ENCODE measurements around the gene CORO2A. TPM values are rescaled to one million over a fixed set of nuclear protein-coding genes. Genes with fewer than 3 reads are reported as not detected.
A peak's percentile ranks its signal among the peaks of the same experiment; 100 is the strongest.

The CORO2A gene
- total RNA-seq, 1 donor from 2014 or later: 17.4 TPM

GRCh38 chr9:98105006-98105405, 87.4 kb downstream of the CORO2A start:
- intact Hi-C loops (cut with DNase I): no loop called here
- Histone ChIP-seq H3K27me3 (no peaks in the 10 kb centered on the region), H3K27ac (no peak overlapping the region), H3K36me3 (no peaks in the 10 kb centered on the region), H3K4me1 (no peaks in the 10 kb centered on the region), H3K9me3 (no peaks in the 10 kb centered on the region), H3K4me3 (no peak overlapping the region)
- TF ChIP-seq, protein P1, sequence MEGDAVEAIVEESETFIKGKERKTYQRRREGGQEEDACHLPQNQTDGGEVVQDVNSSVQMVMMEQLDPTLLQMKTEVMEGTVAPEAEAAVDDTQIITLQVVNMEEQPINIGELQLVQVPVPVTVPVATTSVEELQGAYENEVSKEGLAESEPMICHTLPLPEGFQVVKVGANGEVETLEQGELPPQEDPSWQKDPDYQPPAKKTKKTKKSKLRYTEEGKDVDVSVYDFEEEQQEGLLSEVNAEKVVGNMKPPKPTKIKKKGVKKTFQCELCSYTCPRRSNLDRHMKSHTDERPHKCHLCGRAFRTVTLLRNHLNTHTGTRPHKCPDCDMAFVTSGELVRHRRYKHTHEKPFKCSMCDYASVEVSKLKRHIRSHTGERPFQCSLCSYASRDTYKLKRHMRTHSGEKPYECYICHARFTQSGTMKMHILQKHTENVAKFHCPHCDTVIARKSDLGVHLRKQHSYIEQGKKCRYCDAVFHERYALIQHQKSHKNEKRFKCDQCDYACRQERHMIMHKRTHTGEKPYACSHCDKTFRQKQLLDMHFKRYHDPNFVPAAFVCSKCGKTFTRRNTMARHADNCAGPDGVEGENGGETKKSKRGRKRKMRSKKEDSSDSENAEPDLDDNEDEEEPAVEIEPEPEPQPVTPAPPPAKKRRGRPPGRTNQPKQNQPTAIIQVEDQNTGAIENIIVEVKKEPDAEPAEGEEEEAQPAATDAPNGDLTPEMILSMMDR (IDR thresholded peaks at IDR 0.05): no peak
- no peak for TF ChIP-seq POLR2A (IDR thresholded peaks at IDR 0.05)
- no peak for TF ChIP-seq POLR2AphosphoS5 (IDR thresholded peaks at IDR 0.05; ENCODE audit: insufficient read depth in 1 of 2, low read depth in 1 of 2)
- no peak for DNase-seq (ENCODE audit: extremely low spot score in 2 of 2)

GRCh38 chr9:98104445-98104881, 88.0 kb downstream of the CORO2A start:
- Histone ChIP-seq H3K27me3 (no peaks in the 10 kb centered on the region), H3K36me3 (no peaks in the 10 kb centered on the region), H3K4me1 (no peaks in the 10 kb centered on the region), H3K27ac (no peak overlapping the region), H3K4me3 (no peak overlapping the region), H3K9me3 (no peaks in the 10 kb centered on the region)
- DNase-seq (ENCODE audit: extremely low spot score in 2 of 2): no peak
- TF ChIP-seq POLR2AphosphoS5 (IDR thresholded peaks at IDR 0.05; ENCODE audit: insufficient read depth in 1 of 2, low read depth in 1 of 2) (no peak), POLR2A (IDR thresholded peaks at IDR 0.05) (no peak)
- intact Hi-C loops (cut with DNase I): no loop called here

GRCh38 chr9:98101868-98102273, 90.6 kb downstream of the CORO2A start:
- no peaks in the 10 kb centered on the region for H3K27me3 ChIP-seq
- no peaks in the 10 kb centered on the region for H3K4me1 ChIP-seq
- H3K4me3 ChIP-seq: no peak overlapping the region
- TF ChIP-seq, protein P1 (IDR thresholded peaks at IDR 0.05): no peak
- TF ChIP-seq POLR2AphosphoS5 (IDR thresholded peaks at IDR 0.05; ENCODE audit: insufficient read depth in 1 of 2, low read depth in 1 of 2): peak in 1 of 2 donors; percentile 34
- TF ChIP-seq POLR2A (IDR thresholded peaks at IDR 0.05): peak in 1 of 2 donors; percentile 12
- no peaks in the 10 kb centered on the region for H3K36me3 ChIP-seq
- intact Hi-C loops (cut with DNase I): no loop called here
- DNase-seq (ENCODE audit: extremely low spot score in 2 of 2): peak in 1 of 2 donors; percentile 29
- H3K27ac ChIP-seq: no peak overlapping the region
- H3K9me3 ChIP-seq: no peaks in the 10 kb centered on the region

- DNase-seq (ENCODE audit: extremely low spot score in 2 of 2): peak in 1 of 2 donors; percentile 40
- TF ChIP-seq, protein P1 (IDR thresholded peaks at IDR 0.05): no peak
- TF ChIP-seq POLR2A (IDR thresholded peaks at IDR 0.05) (no peak), POLR2AphosphoS5 (IDR thresholded peaks at IDR 0.05; ENCODE audit: insufficient read depth in 1 of 2, low read depth in 1 of 2) (no peak)
- intact Hi-C loops (cut with DNase I): no loop called here
- no peaks in the 10 kb centered on the region for H3K9me3 ChIP-seq
- H3K27me3 ChIP-seq: no peaks in the 10 kb centered on the region
- no peaks in the 10 kb centered on the region for H3K36me3 ChIP-seq
- H3K27ac ChIP-seq: no peak overlapping the region
- no peak overlapping the region for H3K4me3 ChIP-seq
- H3K4me1 ChIP-seq: no peaks in the 10 kb centered on the region
These were observed 91.0 kb downstream of the CORO2A start for GRCh38 chr9:98101416-98101815.

GRCh38 chr9:98100456-98100855, 92.0 kb downstream of the CORO2A start:
- no peaks in the 10 kb centered on the region for H3K4me1 ChIP-seq
- intact Hi-C loops (cut with DNase I): no loop called here
- H3K4me3 ChIP-seq: no peak overlapping the region
- no peaks in the 10 kb centered on the region for H3K27me3 ChIP-seq
- no peaks in the 10 kb centered on the region for H3K9me3 ChIP-seq
- no peaks in the 10 kb centered on the region for H3K36me3 ChIP-seq
- DNase-seq (ENCODE audit: extremely low spot score in 2 of 2): no peak
- no peak for TF ChIP-seq POLR2A (IDR thresholded peaks at IDR 0.05)
- no peak for TF ChIP-seq POLR2AphosphoS5 (IDR thresholded peaks at IDR 0.05; ENCODE audit: insufficient read depth in 1 of 2, low read depth in 1 of 2)
- TF ChIP-seq, protein P1 (IDR thresholded peaks at IDR 0.05): no peak
- no peak overlapping the region for H3K27ac ChIP-seq

All from vagina (tissue), 2 donors.